HepG2 (cell line): ENCODE results near the gene MYADML2. TPM values are rescaled to one million over a fixed set of nuclear protein-coding genes. Genes with fewer than 3 reads are reported as not detected.

ENCODE experiments used
- ARNTL ChIP-seq: sonication (generic); formaldehyde crosslinking; IDR thresholded peaks from 2 replicates; pipeline ENCODE4 v1.4.0; 2020; ENCODE audit warnings: mild to moderate bottlenecking, missing genetic modification reagents
- ATF4 ChIP-seq, 2 experiments: fragments of 450-650 bp in 1 of 2; sonication (generic) in 1 of 2; formaldehyde crosslinking; IDR thresholded peaks; 2 replicates each; pipeline versions ENCODE4 v1.5.0 to v1.8.0; 2020 to 2022; ENCODE audit warnings: mild to moderate bottlenecking in 1 of 2, missing genetic modification reagents in 1 of 2
- CSRNP2 ChIP-seq: sonication (generic); formaldehyde crosslinking; conservative IDR thresholded peaks from 2 replicates; pipeline ENCODE4 v1.8.0; 2022; ENCODE audit warnings: low read depth, missing genetic modification reagents
- FOXJ3 ChIP-seq: sonication (generic); formaldehyde crosslinking; IDR thresholded peaks from 2 replicates; pipeline ENCODE4 v1.4.0; 2020; ENCODE audit warnings: missing genetic modification reagents, mild to moderate bottlenecking, borderline replicate concordance
- FOXK2 ChIP-seq: fragments of 450-650 bp; IDR thresholded peaks from 2 replicates; pipeline ENCODE4 v1.6.1; 2016
- GATAD2A ChIP-seq: IDR thresholded peaks from 2 replicates; pipeline ENCODE4 v1.6.1; 2016
- HMGA1 ChIP-seq: sonication (generic); formaldehyde crosslinking; conservative IDR thresholded peaks from 2 replicates; pipeline ENCODE4 v1.4.0; 2020; ENCODE audit warnings: missing genetic modification reagents
- MAZ ChIP-seq, 2 experiments: sonication (generic) in 1 of 2; formaldehyde crosslinking in 1 of 2; IDR thresholded peaks; 2 replicates each; pipeline versions ENCODE4 v1.5.0 to v1.6.1; 2012 to 2020; ENCODE audit warnings: low read depth in 2 of 2, mild to moderate bottlenecking in 2 of 2, borderline replicate concordance in 1 of 2, improper control_type of control experiment in 1 of 2, low read length in 1 of 2, missing genetic modification reagents in 1 of 2, moderate library complexity in 1 of 2
- NFIB ChIP-seq: sonication (generic); formaldehyde crosslinking; IDR thresholded peaks from 2 replicates; pipeline ENCODE4 v1.9.0; 2021; ENCODE audit warnings: missing genetic modification reagents, mild to moderate bottlenecking, borderline replicate concordance
- NFYB ChIP-seq: sonication (generic); formaldehyde crosslinking; IDR thresholded peaks from 2 replicates; pipeline ENCODE4 v1.4.0; 2020; ENCODE audit warnings: missing genetic modification reagents
- NR0B2 ChIP-seq: sonication (generic); formaldehyde crosslinking; IDR thresholded peaks from 2 replicates; pipeline ENCODE4 v1.4.0; 2020; ENCODE audit warnings: mild to moderate bottlenecking, missing genetic modification reagents
- PREB ChIP-seq: sonication (generic); formaldehyde crosslinking; IDR thresholded peaks from 2 replicates; pipeline ENCODE4 v1.4.0; 2020; ENCODE audit warnings: missing genetic modification reagents
- PRMT3 ChIP-seq: sonication (generic); formaldehyde crosslinking; IDR thresholded peaks from 2 replicates; pipeline ENCODE4 v1.8.1; 2022; ENCODE audit warnings: low read depth, mild to moderate bottlenecking, moderate library complexity, missing genetic modification reagents, borderline replicate concordance
- SMC3 ChIP-seq: IDR thresholded peaks from 2 replicates; pipeline ENCODE4 v1.6.1; 2011; ENCODE audit warnings: low read length, improper control_type of control experiment
- SP140L ChIP-seq: sonication (generic); formaldehyde crosslinking; IDR thresholded peaks from 2 replicates; pipeline ENCODE4 v1.4.0; 2020; ENCODE audit warnings: missing genetic modification reagents, borderline replicate concordance
- ZNF263 ChIP-seq: sonication (generic); formaldehyde crosslinking; IDR thresholded peaks from 2 replicates; pipeline ENCODE4 v1.4.0; 2020; ENCODE audit warnings: missing genetic modification reagents
- ZNF619 ChIP-seq: sonication (generic); formaldehyde crosslinking; IDR thresholded peaks from 2 replicates; pipeline ENCODE4 v1.4.0; 2020; ENCODE audit warnings: mild to moderate bottlenecking, missing genetic modification reagents
- polyA plus RNA-seq, 8 experiments: library from polyadenylated mRNA; depleted of rRNA in 3 of 8; stranded (reverse) in 7 of 8; unstranded in 1 of 8; fragments of >200 nt; fragmentation: Illumina TruSeq in 4 of 8; extraction: Trizol in 4 of 8; gene quantifications; 2 replicates each; pipeline versions ENCODE4 v1.2.1 to v1.2.3, GENCODE V29; 2011 to 2016; ENCODE audit warnings: low read depth in 4 of 8, missing spikeins in 1 of 8, mixed read lengths in 1 of 8; ENCODE audit not compliant: insufficient read depth in 1 of 8
- total RNA-seq, 5 experiments: library from RNA; depleted of rRNA; stranded (reverse); fragments of >200 nt; fragmentation: Illumina TruSeq; extraction: Trizol; gene quantifications; 2 replicates each; pipeline ENCODE4 v1.2.3, GENCODE V29; 2016; ENCODE audit warnings: low read depth in 1 of 5
- TF ChIP-seq, protein P1 (sequence below): sonication (generic); formaldehyde crosslinking; IDR thresholded peaks from 2 replicates; pipeline ENCODE4 v1.4.0; 2020; ENCODE audit warnings: mild to moderate bottlenecking, missing genetic modification reagents

Gene MYADML2
- total and polyA plus RNA-seq, 2 of the 13 experiments (the other 11 are each of a cell fraction or from before 2014, with no cell fraction given): not detected

- no peak for TF ChIP-seq PREB (CRISPR knock-in tag)
- no peak for TF ChIP-seq FOXJ3 (CRISPR knock-in tag)
- TF ChIP-seq FOXK2: no peak
- no peak for TF ChIP-seq HMGA1
- peak; percentile 40; the same call in 1 of the 2 replicates for TF ChIP-seq ZNF619 (CRISPR knock-in tag)
- TF ChIP-seq NR0B2 (CRISPR knock-in tag): no peak
- no peak for TF ChIP-seq GATAD2A (CRISPR knock-in tag)
- TF ChIP-seq NFIB (CRISPR knock-in tag): no peak
- TF ChIP-seq NFYB: no peak
- no peak for TF ChIP-seq MAZ (IDR thresholded peaks at IDR 0.05; ENCODE audit: borderline replicate concordance, low read depth, low read length)
- 0 out of 2 replicates have a peak, but pooled peaks have one; percentile 27 for TF ChIP-seq MAZ (CRISPR knock-in tag; IDR thresholded peaks at IDR 0.05; ENCODE audit: low read depth)
- TF ChIP-seq PRMT3 (CRISPR knock-in tag): no peak
- TF ChIP-seq ARNTL (CRISPR knock-in tag): peak; percentile 45; the same call in 1 of the 2 replicates
- no peak for TF ChIP-seq SP140L (CRISPR knock-in tag)
- TF ChIP-seq SMC3: no peak
- TF ChIP-seq ZNF263 (CRISPR knock-in tag): peak; percentile 36
- no peak for TF ChIP-seq CSRNP2 (CRISPR knock-in tag)
- TF ChIP-seq ATF4 (CRISPR knock-in tag; IDR thresholded peaks at IDR 0.05): no peak
- TF ChIP-seq, protein P1, sequence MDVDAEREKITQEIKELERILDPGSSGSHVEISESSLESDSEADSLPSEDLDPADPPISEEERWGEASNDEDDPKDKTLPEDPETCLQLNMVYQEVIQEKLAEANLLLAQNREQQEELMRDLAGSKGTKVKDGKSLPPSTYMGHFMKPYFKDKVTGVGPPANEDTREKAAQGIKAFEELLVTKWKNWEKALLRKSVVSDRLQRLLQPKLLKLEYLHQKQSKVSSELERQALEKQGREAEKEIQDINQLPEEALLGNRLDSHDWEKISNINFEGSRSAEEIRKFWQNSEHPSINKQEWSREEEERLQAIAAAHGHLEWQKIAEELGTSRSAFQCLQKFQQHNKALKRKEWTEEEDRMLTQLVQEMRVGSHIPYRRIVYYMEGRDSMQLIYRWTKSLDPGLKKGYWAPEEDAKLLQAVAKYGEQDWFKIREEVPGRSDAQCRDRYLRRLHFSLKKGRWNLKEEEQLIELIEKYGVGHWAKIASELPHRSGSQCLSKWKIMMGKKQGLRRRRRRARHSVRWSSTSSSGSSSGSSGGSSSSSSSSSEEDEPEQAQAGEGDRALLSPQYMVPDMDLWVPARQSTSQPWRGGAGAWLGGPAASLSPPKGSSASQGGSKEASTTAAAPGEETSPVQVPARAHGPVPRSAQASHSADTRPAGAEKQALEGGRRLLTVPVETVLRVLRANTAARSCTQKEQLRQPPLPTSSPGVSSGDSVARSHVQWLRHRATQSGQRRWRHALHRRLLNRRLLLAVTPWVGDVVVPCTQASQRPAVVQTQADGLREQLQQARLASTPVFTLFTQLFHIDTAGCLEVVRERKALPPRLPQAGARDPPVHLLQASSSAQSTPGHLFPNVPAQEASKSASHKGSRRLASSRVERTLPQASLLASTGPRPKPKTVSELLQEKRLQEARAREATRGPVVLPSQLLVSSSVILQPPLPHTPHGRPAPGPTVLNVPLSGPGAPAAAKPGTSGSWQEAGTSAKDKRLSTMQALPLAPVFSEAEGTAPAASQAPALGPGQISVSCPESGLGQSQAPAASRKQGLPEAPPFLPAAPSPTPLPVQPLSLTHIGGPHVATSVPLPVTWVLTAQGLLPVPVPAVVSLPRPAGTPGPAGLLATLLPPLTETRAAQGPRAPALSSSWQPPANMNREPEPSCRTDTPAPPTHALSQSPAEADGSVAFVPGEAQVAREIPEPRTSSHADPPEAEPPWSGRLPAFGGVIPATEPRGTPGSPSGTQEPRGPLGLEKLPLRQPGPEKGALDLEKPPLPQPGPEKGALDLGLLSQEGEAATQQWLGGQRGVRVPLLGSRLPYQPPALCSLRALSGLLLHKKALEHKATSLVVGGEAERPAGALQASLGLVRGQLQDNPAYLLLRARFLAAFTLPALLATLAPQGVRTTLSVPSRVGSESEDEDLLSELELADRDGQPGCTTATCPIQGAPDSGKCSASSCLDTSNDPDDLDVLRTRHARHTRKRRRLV (CRISPR knock-in tag): no peak
These were observed 22.2 kb downstream of the MYADML2 start (continued) for GRCh38 chr17:81924557-81925532.
